HepG2 (cell line): ENCODE measurements around the gene GNA15. TPM values are rescaled to one million over a fixed set of nuclear protein-coding genes. Genes with fewer than 3 reads are reported as not detected.

ENCODE experiments used
- ATAC-seq: fragments of 200-7000 bp; cut with Tn5 transposase; 3 replicates; pipeline ENCODE4 v1.9.1; 2020; ENCODE audit warnings: mild to moderate bottlenecking, moderate library complexity
- BruUV-seq: library from RNA; stranded (reverse); fragments of 400-500 nt; replicated peaks from 2 replicates; lab custom pipeline; 2021; lab: Mats Ljungman, UMichigan
- CTCF ChIA-PET: fragments of 300-600 bp; formaldehyde crosslinking; extraction: SDS; loops from one replicate; lab custom pipeline; 2021; ENCODE audit warnings: low total read pairs, inconsistent platforms, low intra/inter-chr PET ratio; lab: Yijun Ruan, JAX
- POLR2A ChIA-PET: fragments of 350-600 bp; sonication (Branson Sonifier 250); formaldehyde crosslinking; loops from one replicate; lab custom pipeline; 2020; ENCODE audit warnings: antibody characterized with exemption, inconsistent platforms; lab: Yijun Ruan, JAX
- DNase-seq: peaks from one replicate; pipeline ENCODE4 v3.0.0-alpha.2; 2015; ENCODE audit warnings: low spot score
- FAIRE-seq: peaks from 3 replicates; lab custom pipeline; 2011; peaks lifted over from hg19 to GRCh38; lab: Jason Lieb, UNC
- H2AFZ ChIP-seq: one replicate; pipeline ENCODE4 v1.6.1; 2011; ENCODE audit warnings: low read length, inconsistent platforms
- H3K27ac ChIP-seq: fragments of 300-600 bp; 3 replicates; pipeline ENCODE4 v1.8.0; 2011; ENCODE audit warnings: mixed run types, mild to moderate bottlenecking, mixed read lengths, low read length, inconsistent platforms; ENCODE audit not compliant: insufficient read depth; ENCODE audit errors: extremely low read length
- H3K27me3 ChIP-seq, 2 experiments: fragments of 200-600 bp in 1 of 2; 2 replicates in 1 of 2; 3 replicates in 1 of 2; pipeline versions ENCODE4 v1.6.0 to v1.8.0; 2011; ENCODE audit warnings: low read length in 2 of 2, mild to moderate bottlenecking in 2 of 2, moderate library complexity in 2 of 2, inconsistent platforms in 1 of 2; ENCODE audit not compliant: insufficient read depth in 2 of 2, control insufficient read depth in 1 of 2
- H3K36me3 ChIP-seq, 2 experiments: fragments of 200-600 bp in 1 of 2; replicated peaks in 1 of 2; 2 replicates in 1 of 2; 3 replicates in 1 of 2; pipeline versions ENCODE4 v1.5.1 to v1.8.0; 2011; ENCODE audit warnings: low read length in 2 of 2, inconsistent platforms in 1 of 2; ENCODE audit not compliant: insufficient read depth in 2 of 2, control insufficient read depth in 1 of 2
- H3K4me1 ChIP-seq: 2 replicates; pipeline ENCODE4 v1.5.1; 2012; ENCODE audit warnings: low read length, inconsistent platforms; ENCODE audit not compliant: insufficient read depth
- H3K4me2 ChIP-seq: 2 replicates; pipeline ENCODE4 v1.6.0; 2011; ENCODE audit warnings: low read depth, low read length, inconsistent platforms
- H3K4me3 ChIP-seq, 3 experiments: fragments of 200-600 bp in 1 of 3; sonication (generic), shearing (Covaris generic) in 1 of 3; replicated peaks in 1 of 3; 2 replicates each; pipeline ENCODE4 v1.5.1; 2011 to 2016; ENCODE audit warnings: low read length in 3 of 3, inconsistent platforms in 2 of 3, low read depth in 2 of 3, mild to moderate bottlenecking in 2 of 3, control low read depth in 1 of 3, mixed read lengths in 1 of 3; ENCODE audit not compliant: insufficient read depth in 1 of 3
- H3K79me2 ChIP-seq: one replicate; pipeline ENCODE4 v1.6.1; 2011; ENCODE audit warnings: low read length, inconsistent platforms; ENCODE audit not compliant: insufficient read depth
- H3K9ac ChIP-seq: 2 replicates; pipeline ENCODE4 v1.6.0; 2011; ENCODE audit warnings: mild to moderate bottlenecking, low read depth, low read length, inconsistent platforms; ENCODE audit not compliant: insufficient read depth
- H3K9me3 ChIP-seq: 2 replicates; pipeline ENCODE4 v1.5.1; 2012; ENCODE audit warnings: mild to moderate bottlenecking, low read length
- H4K20me1 ChIP-seq: 2 replicates; pipeline ENCODE4 v1.6.0; 2011; ENCODE audit warnings: inconsistent platforms, mild to moderate bottlenecking, low read length, moderate library complexity; ENCODE audit not compliant: insufficient read depth
- FOXK1 ChIP-seq: sonication (generic); formaldehyde crosslinking; IDR thresholded peaks from 2 replicates; pipeline ENCODE4 v1.4.0; 2020; ENCODE audit warnings: low read depth, missing genetic modification reagents, borderline replicate concordance
- GTF2F1 ChIP-seq: fragments of 150-350 bp; IDR thresholded peaks from 2 replicates; pipeline ENCODE4 v1.6.1; 2014; ENCODE audit warnings: low read length
- RFXANK ChIP-seq: IDR thresholded peaks from 2 replicates; pipeline ENCODE4 v1.6.1; 2016
- SMAD1 ChIP-seq: sonication (generic); formaldehyde crosslinking; IDR thresholded peaks from 2 replicates; pipeline ENCODE4 v1.4.0; 2020; ENCODE audit warnings: missing genetic modification reagents, low read depth, mild to moderate bottlenecking, borderline replicate concordance
- SPEN ChIP-seq: sonication (generic); formaldehyde crosslinking; IDR thresholded peaks from 2 replicates; pipeline ENCODE4 v1.5.1; 2020; ENCODE audit warnings: low read depth, mild to moderate bottlenecking, missing genetic modification reagents
- ZBTB1 ChIP-seq: sonication (generic); formaldehyde crosslinking; IDR thresholded peaks from 2 replicates; pipeline ENCODE4 v1.4.0; 2020; ENCODE audit warnings: missing genetic modification reagents, borderline replicate concordance
- ZFP36 ChIP-seq: fragments of 150-350 bp; IDR thresholded peaks from 2 replicates; pipeline ENCODE4 v1.6.1; 2018; ENCODE audit warnings: borderline replicate concordance, low read length, low read depth; ENCODE audit not compliant: partially characterized antibody
- ZFP62 ChIP-seq: sonication (generic); formaldehyde crosslinking; IDR thresholded peaks from 2 replicates; pipeline ENCODE4 v1.4.0; 2020; ENCODE audit warnings: missing genetic modification reagents
- ZKSCAN1 ChIP-seq: fragments of 150-350 bp; IDR thresholded peaks from 2 replicates; pipeline ENCODE4 v1.6.1; 2014; ENCODE audit warnings: low read length
- ZNF33B ChIP-seq: sonication (generic); formaldehyde crosslinking; IDR thresholded peaks from 2 replicates; pipeline ENCODE4 v1.5.1; 2020; ENCODE audit warnings: mild to moderate bottlenecking, missing genetic modification reagents
- ZNF44 ChIP-seq: sonication (generic); formaldehyde crosslinking; IDR thresholded peaks from 2 replicates; pipeline ENCODE4 v1.5.1; 2020; ENCODE audit warnings: mild to moderate bottlenecking, missing genetic modification reagents
- ZNF720 ChIP-seq: sonication (generic); formaldehyde crosslinking; IDR thresholded peaks from 2 replicates; pipeline ENCODE4 v1.4.0; 2020; ENCODE audit warnings: missing genetic modification reagents
- WGBS: methylation state at CpG from one replicate; pipeline ENCODE4 v1.1.6; 2017; ENCODE audit warnings: low lambda C conversion rate; 5-methylcytosine and 5-hydroxymethylcytosine counted together
- in situ Hi-C: cut with HindIII; loops from 2 replicates; pipeline ENCODE4 v1.10.0; 2017; ENCODE audit warnings: low pct_unique_long_range_greater_than_20kb; ENCODE audit not compliant: extremely low pct_ligation_motif_present
- intact Hi-C: fragments of 100-400 bp; cut with micrococcal nuclease; formaldehyde crosslinking; loops from one replicate; pipeline ENCODE4 v1.10.0; 2022; ENCODE audit not compliant: unreplicated experiment
- polyA plus RNA-seq, 8 experiments: library from polyadenylated mRNA; depleted of rRNA in 3 of 8; stranded (reverse) in 7 of 8; unstranded in 1 of 8; fragments of >200 nt; fragmentation: Illumina TruSeq in 4 of 8; extraction: Trizol in 4 of 8; gene quantifications; 2 replicates each; pipeline versions ENCODE4 v1.2.1 to v1.2.3, GENCODE V29; 2011 to 2016; ENCODE audit warnings: low read depth in 4 of 8, missing spikeins in 1 of 8, mixed read lengths in 1 of 8; ENCODE audit not compliant: insufficient read depth in 1 of 8
- total RNA-seq, 5 experiments: library from RNA; depleted of rRNA; stranded (reverse); fragments of >200 nt; fragmentation: Illumina TruSeq; extraction: Trizol; gene quantifications; 2 replicates each; pipeline ENCODE4 v1.2.3, GENCODE V29; 2016; ENCODE audit warnings: low read depth in 1 of 5
- TF ChIP-seq, protein P1 (sequence below): sonication (generic); formaldehyde crosslinking; IDR thresholded peaks from 2 replicates; pipeline ENCODE4 v1.4.0; 2020; ENCODE audit warnings: missing genetic modification reagents, borderline replicate concordance
- TF ChIP-seq, protein P2 (sequence below): sonication (generic); formaldehyde crosslinking; IDR thresholded peaks from 2 replicates; pipeline ENCODE4 v1.8.1; 2023; ENCODE audit warnings: missing genetic modification reagents, inconsistent platforms, borderline replicate concordance
- TF ChIP-seq, protein P3 (sequence below): sonication (generic); formaldehyde crosslinking; conservative IDR thresholded peaks from 2 replicates; pipeline ENCODE4 v1.8.1; 2023; ENCODE audit warnings: missing genetic modification reagents

The GNA15 gene
- total and polyA plus RNA-seq, 2 of the 13 experiments (the other 11 are each of a cell fraction or from before 2014, with no cell fraction given), result not detected

DNA sequence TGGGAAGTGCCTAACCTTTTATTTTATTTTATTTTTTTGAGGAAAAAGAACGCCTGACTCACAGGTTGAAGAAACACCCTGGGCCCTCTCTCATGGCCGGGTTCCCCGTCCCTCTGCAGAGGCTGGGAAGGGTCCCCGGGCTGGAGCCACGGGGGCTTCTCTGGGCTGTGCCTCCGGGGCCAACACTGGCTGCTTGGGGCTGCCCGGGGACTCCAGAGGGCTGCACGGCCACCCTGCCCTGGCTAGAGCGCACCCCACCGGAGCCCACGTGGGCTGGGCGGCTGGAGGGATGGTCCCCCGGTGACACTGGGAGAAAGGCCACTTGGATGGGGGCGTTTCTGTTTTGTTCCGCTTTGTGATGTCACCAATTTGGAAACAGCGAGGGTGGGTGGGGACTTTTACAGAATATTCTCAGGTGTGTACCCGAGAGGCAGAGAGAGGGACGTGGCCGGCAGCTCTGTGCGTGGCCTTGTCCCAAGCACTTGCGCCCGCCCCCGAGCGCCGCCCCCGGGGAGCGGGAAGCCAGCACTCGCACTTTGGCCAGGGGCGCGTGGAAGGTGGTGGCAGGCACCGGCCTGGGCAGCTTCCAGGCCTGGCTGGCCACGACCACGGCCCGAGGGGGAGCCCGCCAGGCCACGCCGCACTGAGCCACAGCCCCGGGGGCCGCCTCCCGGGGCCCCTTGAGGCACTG, 13.9 kb upstream of the GNA15 start:
- FAIRE-seq (no peak), ATAC-seq (no peak), DNase-seq (no peak)
- WGBS, result 93% methylated on average over 22 of the region's 40 CpGs
- intact Hi-C loops (no loop called here), in situ Hi-C loops (loop anchor here (10.0 kb wide), 1 partner anchor 47 kb away; no protein-coding TSS in a partner anchor)
- H3K4me3 ChIP-seq, result no peak overlapping the region
- TF ChIP-seq ZKSCAN1, result no peak
- no peak for TF ChIP-seq GTF2F1
- no peak for TF ChIP-seq ZNF44
- TF ChIP-seq, protein P1, sequence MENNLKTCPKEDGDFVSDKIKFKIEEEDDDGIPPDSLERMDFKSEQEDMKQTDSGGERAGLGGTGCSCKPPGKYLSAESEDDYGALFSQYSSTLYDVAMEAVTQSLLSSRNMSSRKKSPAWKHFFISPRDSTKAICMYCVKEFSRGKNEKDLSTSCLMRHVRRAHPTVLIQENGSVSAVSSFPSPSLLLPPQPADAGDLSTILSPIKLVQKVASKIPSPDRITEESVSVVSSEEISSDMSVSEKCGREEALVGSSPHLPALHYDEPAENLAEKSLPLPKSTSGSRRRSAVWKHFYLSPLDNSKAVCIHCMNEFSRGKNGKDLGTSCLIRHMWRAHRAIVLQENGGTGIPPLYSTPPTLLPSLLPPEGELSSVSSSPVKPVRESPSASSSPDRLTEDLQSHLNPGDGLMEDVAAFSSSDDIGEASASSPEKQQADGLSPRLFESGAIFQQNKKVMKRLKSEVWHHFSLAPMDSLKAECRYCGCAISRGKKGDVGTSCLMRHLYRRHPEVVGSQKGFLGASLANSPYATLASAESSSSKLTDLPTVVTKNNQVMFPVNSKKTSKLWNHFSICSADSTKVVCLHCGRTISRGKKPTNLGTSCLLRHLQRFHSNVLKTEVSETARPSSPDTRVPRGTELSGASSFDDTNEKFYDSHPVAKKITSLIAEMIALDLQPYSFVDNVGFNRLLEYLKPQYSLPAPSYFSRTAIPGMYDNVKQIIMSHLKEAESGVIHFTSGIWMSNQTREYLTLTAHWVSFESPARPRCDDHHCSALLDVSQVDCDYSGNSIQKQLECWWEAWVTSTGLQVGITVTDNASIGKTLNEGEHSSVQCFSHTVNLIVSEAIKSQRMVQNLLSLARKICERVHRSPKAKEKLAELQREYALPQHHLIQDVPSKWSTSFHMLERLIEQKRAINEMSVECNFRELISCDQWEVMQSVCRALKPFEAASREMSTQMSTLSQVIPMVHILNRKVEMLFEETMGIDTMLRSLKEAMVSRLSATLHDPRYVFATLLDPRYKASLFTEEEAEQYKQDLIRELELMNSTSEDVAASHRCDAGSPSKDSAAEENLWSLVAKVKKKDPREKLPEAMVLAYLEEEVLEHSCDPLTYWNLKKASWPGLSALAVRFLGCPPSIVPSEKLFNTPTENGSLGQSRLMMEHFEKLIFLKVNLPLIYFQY (CRISPR knock-in tag), result no peak
- TF ChIP-seq ZFP62 (CRISPR knock-in tag), result no peak
- TF ChIP-seq, protein P2, sequence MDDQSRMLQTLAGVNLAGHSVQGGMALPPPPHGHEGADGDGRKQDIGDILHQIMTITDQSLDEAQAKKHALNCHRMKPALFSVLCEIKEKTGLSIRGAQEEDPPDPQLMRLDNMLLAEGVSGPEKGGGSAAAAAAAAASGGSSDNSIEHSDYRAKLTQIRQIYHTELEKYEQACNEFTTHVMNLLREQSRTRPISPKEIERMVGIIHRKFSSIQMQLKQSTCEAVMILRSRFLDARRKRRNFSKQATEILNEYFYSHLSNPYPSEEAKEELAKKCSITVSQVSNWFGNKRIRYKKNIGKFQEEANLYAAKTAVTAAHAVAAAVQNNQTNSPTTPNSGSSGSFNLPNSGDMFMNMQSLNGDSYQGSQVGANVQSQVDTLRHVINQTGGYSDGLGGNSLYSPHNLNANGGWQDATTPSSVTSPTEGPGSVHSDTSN (CRISPR knock-in tag), result no peak
- no peak for TF ChIP-seq ZFP36
- no peak for TF ChIP-seq RFXANK (CRISPR knock-in tag)
- no peak for TF ChIP-seq SPEN
- no peak for TF ChIP-seq ZBTB1 (CRISPR knock-in tag)
- no peak for TF ChIP-seq SMAD1 (CRISPR knock-in tag)
- TF ChIP-seq, protein P3, sequence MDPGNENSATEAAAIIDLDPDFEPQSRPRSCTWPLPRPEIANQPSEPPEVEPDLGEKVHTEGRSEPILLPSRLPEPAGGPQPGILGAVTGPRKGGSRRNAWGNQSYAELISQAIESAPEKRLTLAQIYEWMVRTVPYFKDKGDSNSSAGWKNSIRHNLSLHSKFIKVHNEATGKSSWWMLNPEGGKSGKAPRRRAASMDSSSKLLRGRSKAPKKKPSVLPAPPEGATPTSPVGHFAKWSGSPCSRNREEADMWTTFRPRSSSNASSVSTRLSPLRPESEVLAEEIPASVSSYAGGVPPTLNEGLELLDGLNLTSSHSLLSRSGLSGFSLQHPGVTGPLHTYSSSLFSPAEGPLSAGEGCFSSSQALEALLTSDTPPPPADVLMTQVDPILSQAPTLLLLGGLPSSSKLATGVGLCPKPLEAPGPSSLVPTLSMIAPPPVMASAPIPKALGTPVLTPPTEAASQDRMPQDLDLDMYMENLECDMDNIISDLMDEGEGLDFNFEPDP (CRISPR knock-in tag), result no peak
- no peak for TF ChIP-seq ZNF720 (CRISPR knock-in tag)
- TF ChIP-seq ZNF33B (CRISPR knock-in tag), result no peak
- TF ChIP-seq FOXK1 (CRISPR knock-in tag), result no peak
- H3K9ac ChIP-seq, result no peak overlapping the region
- H3K4me2 ChIP-seq, result no peak overlapping the region
- H3K4me1 ChIP-seq, result no peaks in the 10 kb centered on the region
- no peaks in the 10 kb centered on the region for H3K27me3 ChIP-seq
- POLR2A ChIA-PET, result no interaction called here
- H3K27ac ChIP-seq, result no peak overlapping the region
- H4K20me1 ChIP-seq, result no peaks in the 10 kb centered on the region
- no TSS peak for BruUV-seq
- CTCF ChIA-PET, result no interaction called here
- H2AFZ ChIP-seq, result no peak overlapping the region
- H3K79me2 ChIP-seq, result no peaks in the 10 kb centered on the region
- no peaks in the 10 kb centered on the region for H3K9me3 ChIP-seq
- peaks cover under 1 to 4% of the 10 kb centered on the region in 2 experiments; a peak in 2 of 5 replicates for H3K36me3 ChIP-seq
